ENCODE results near the gene LDB3. TPM values are rescaled to one million over a fixed set of nuclear protein-coding genes. Genes with fewer than 3 reads are reported as not detected.
A peak's percentile ranks its signal among the peaks of the same experiment; 100 is the strongest.

LDB3 gene
- total and polyA plus RNA-seq, 9 of the 15 experiments (the other 6 are each of a cell fraction or from before 2014, with no cell fraction given), result 0.03 TPM; not detected in 8

- TF ChIP-seq, protein P1, sequence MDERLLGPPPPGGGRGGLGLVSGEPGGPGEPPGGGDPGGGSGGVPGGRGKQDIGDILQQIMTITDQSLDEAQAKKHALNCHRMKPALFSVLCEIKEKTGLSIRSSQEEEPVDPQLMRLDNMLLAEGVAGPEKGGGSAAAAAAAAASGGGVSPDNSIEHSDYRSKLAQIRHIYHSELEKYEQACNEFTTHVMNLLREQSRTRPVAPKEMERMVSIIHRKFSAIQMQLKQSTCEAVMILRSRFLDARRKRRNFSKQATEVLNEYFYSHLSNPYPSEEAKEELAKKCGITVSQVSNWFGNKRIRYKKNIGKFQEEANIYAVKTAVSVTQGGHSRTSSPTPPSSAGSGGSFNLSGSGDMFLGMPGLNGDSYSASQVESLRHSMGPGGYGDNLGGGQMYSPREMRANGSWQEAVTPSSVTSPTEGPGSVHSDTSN (CRISPR knock-in tag; IDR thresholded peaks at IDR 0.05; ENCODE audit: low read depth), result no peak
- TF ChIP-seq, protein P1 (tag; conservative IDR thresholded peaks at IDR 0.05; ENCODE audit: low read depth), result no peak
- TF ChIP-seq ILK (tag; IDR thresholded peaks at IDR 0.05; ENCODE audit: borderline replicate concordance, low read depth) (no peak), ASH1L (IDR thresholded peaks at IDR 0.05; ENCODE audit: borderline replicate concordance, low read depth, partially characterized antibody) (no peak), ZSCAN29 (IDR thresholded peaks at IDR 0.05) (no peak), PHF21A (IDR thresholded peaks at IDR 0.05; ENCODE audit: borderline replicate concordance, low read depth) (no peak), TBP (optimal IDR thresholded peaks at IDR 0.05; ENCODE audit: low read depth, low read length) (no peak), POLR2H (tag; IDR thresholded peaks at IDR 0.05; ENCODE audit: low read depth) (no peak), RAD51 (IDR thresholded peaks at IDR 0.05; ENCODE audit: borderline replicate concordance, low read depth) (no peak), MTA1 (IDR thresholded peaks at IDR 0.05; ENCODE audit: borderline replicate concordance) (no peak), ETV1 (tag; conservative IDR thresholded peaks at IDR 0.05; ENCODE audit: low read depth) (no peak), NRF1 (conservative IDR thresholded peaks at IDR 0.05 in 1 of 2, IDR thresholded peaks at IDR 0.05 in 1 of 2) (peak; percentile 79 to 84), HNRNPL (IDR thresholded peaks at IDR 0.05; ENCODE audit: low read depth, low read length) (no peak), ZBTB1 (CRISPR knock-in tag; IDR thresholded peaks at IDR 0.05; ENCODE audit: borderline replicate concordance, low read depth) (no peak), PHB2 (IDR thresholded peaks at IDR 0.05; ENCODE audit: low read depth) (no peak), HLTF (IDR thresholded peaks at IDR 0.05) (no peak)
- TF ChIP-seq, protein P2, sequence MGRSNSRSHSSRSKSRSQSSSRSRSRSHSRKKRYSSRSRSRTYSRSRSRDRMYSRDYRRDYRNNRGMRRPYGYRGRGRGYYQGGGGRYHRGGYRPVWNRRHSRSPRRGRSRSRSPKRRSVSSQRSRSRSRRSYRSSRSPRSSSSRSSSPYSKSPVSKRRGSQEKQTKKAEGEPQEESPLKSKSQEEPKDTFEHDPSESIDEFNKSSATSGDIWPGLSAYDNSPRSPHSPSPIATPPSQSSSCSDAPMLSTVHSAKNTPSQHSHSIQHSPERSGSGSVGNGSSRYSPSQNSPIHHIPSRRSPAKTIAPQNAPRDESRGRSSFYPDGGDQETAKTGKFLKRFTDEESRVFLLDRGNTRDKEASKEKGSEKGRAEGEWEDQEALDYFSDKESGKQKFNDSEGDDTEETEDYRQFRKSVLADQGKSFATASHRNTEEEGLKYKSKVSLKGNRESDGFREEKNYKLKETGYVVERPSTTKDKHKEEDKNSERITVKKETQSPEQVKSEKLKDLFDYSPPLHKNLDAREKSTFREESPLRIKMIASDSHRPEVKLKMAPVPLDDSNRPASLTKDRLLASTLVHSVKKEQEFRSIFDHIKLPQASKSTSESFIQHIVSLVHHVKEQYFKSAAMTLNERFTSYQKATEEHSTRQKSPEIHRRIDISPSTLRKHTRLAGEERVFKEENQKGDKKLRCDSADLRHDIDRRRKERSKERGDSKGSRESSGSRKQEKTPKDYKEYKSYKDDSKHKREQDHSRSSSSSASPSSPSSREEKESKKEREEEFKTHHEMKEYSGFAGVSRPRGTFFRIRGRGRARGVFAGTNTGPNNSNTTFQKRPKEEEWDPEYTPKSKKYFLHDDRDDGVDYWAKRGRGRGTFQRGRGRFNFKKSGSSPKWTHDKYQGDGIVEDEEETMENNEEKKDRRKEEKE (IDR thresholded peaks at IDR 0.05; ENCODE audit: borderline replicate concordance in 1 of 2, control insufficient read depth in 1 of 2, low read depth in 2 of 2, low read length in 1 of 2), result no peak
- TF ChIP-seq, protein P3, sequence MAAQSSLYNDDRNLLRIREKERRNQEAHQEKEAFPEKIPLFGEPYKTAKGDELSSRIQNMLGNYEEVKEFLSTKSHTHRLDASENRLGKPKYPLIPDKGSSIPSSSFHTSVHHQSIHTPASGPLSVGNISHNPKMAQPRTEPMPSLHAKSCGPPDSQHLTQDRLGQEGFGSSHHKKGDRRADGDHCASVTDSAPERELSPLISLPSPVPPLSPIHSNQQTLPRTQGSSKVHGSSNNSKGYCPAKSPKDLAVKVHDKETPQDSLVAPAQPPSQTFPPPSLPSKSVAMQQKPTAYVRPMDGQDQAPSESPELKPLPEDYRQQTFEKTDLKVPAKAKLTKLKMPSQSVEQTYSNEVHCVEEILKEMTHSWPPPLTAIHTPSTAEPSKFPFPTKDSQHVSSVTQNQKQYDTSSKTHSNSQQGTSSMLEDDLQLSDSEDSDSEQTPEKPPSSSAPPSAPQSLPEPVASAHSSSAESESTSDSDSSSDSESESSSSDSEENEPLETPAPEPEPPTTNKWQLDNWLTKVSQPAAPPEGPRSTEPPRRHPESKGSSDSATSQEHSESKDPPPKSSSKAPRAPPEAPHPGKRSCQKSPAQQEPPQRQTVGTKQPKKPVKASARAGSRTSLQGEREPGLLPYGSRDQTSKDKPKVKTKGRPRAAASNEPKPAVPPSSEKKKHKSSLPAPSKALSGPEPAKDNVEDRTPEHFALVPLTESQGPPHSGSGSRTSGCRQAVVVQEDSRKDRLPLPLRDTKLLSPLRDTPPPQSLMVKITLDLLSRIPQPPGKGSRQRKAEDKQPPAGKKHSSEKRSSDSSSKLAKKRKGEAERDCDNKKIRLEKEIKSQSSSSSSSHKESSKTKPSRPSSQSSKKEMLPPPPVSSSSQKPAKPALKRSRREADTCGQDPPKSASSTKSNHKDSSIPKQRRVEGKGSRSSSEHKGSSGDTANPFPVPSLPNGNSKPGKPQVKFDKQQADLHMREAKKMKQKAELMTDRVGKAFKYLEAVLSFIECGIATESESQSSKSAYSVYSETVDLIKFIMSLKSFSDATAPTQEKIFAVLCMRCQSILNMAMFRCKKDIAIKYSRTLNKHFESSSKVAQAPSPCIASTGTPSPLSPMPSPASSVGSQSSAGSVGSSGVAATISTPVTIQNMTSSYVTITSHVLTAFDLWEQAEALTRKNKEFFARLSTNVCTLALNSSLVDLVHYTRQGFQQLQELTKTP (IDR thresholded peaks at IDR 0.05; ENCODE audit: low read depth in 1 of 2, partially characterized antibody in 2 of 2), result no peak
These were observed 13.7 kb upstream of the LDB3 start, which contains the start of gene OPN4 (continued) for GRCh38 chr10:86654411-86655172.
